Natural killer cell (primary cell): ENCODE measurements around the gene NDUFS5. TPM values are rescaled to one million over a fixed set of nuclear protein-coding genes. Genes with fewer than 3 reads are reported as not detected.
"Not testable (repeated sequence)": the region's sequence is repeated elsewhere in the genome, so short reads cannot be mapped to it uniquely, and the experiment has no call there.

Source experiments
- ATAC-seq, 3 donors: fragments of 150-1000 bp in 2 of 3; fragments of 200-7000 bp in 1 of 3; cut with Tn5 transposase; 1 replicate in 1 of 3; 2 replicates in 2 of 3; pipeline ENCODE4 v1.10.0; 2021; ENCODE audit warnings: mild to moderate bottlenecking in 2 of 3, moderate library complexity in 2 of 3
- DNase-seq, 2 donors: peaks; one replicate each; pipeline versions ENCODE4 v3.0.0 to v3.0.0-alpha.2; 2013 to 2021; ENCODE audit warnings: mixed read lengths in 1 of 2
- H3K27ac ChIP-seq: one replicate; pipeline ENCODE4 v1.5.1; 2013; ENCODE audit warnings: mild to moderate bottlenecking, low read length
- H3K27me3 ChIP-seq: one replicate; pipeline ENCODE4 v1.6.1; 2013; ENCODE audit warnings: low read length; ENCODE audit not compliant: control insufficient read depth, insufficient read depth
- H3K36me3 ChIP-seq: one replicate; pipeline ENCODE4 v1.6.1; 2013; ENCODE audit warnings: low read length; ENCODE audit not compliant: control insufficient read depth, insufficient read depth
- H3K4me1 ChIP-seq: one replicate; pipeline ENCODE4 v1.6.1; 2013; ENCODE audit warnings: low read length; ENCODE audit not compliant: control insufficient read depth, insufficient read depth
- H3K4me3 ChIP-seq: one replicate; pipeline ENCODE4 v1.5.1; 2013; ENCODE audit warnings: low read length
- H3K9me3 ChIP-seq: one replicate; pipeline ENCODE4 v1.6.1; 2013; ENCODE audit warnings: low read length; ENCODE audit not compliant: control insufficient read depth, insufficient read depth
- H3K27ac Mint-ChIP-seq, 2 donors: one replicate each; pipeline ENCODE4 v1.8.0; 2022; ENCODE audit warnings: mild to moderate bottlenecking in 2 of 2, mixed read lengths in 2 of 2, moderate library complexity in 1 of 2
- H3K27me3 Mint-ChIP-seq, 2 donors: one replicate each; pipeline ENCODE4 v1.8.0; 2022; ENCODE audit warnings: low read depth in 2 of 2, mixed read lengths in 2 of 2
- H3K36me3 Mint-ChIP-seq: one replicate; pipeline ENCODE4 v1.8.0; 2022; ENCODE audit warnings: mixed read lengths
- H3K4me1 Mint-ChIP-seq, 2 donors: one replicate each; pipeline ENCODE4 v1.8.0; 2022; ENCODE audit warnings: mixed read lengths in 2 of 2
- H3K4me3 Mint-ChIP-seq: one replicate; pipeline ENCODE4 v1.8.0; 2022; ENCODE audit warnings: mild to moderate bottlenecking, moderate library complexity, mixed read lengths
- H3K9me3 Mint-ChIP-seq, 2 donors: one replicate each; pipeline ENCODE4 v1.8.0; 2022; ENCODE audit warnings: mixed read lengths in 2 of 2
- WGBS: methylation state at CpG from one replicate; pipeline ENCODE4 v1.1.7; 2013; ENCODE audit warnings: missing lambda C conversion rate; ENCODE audit not compliant: insufficient coverage; 5-methylcytosine and 5-hydroxymethylcytosine counted together
- intact Hi-C: fragments of 100-400 bp; cut with micrococcal nuclease; formaldehyde crosslinking; loops from one replicate; pipeline ENCODE4 v1.14.2; 2022
- total RNA-seq, 4 donors: library from RNA; stranded (reverse); fragments of 120-200 nt in 1 of 4; gene quantifications; one replicate each; pipeline versions ENCODE4 v1.2.3 to v1.2.4, GENCODE V29; 2013 to 2022
- TF ChIP-seq, protein P1 (sequence below): fragments of 200-600 bp; IDR thresholded peaks from one replicate; pipeline ENCODE4 v1.8.0; 2022; ENCODE audit warnings: antibody characterized with exemption

Gene NDUFS5
- total RNA-seq, 3 donors from 2014 or later (not counting 1 experiment from before 2014, with no cell fraction given): 63.6 to 72.9 (median 71.1) TPM

DNA sequence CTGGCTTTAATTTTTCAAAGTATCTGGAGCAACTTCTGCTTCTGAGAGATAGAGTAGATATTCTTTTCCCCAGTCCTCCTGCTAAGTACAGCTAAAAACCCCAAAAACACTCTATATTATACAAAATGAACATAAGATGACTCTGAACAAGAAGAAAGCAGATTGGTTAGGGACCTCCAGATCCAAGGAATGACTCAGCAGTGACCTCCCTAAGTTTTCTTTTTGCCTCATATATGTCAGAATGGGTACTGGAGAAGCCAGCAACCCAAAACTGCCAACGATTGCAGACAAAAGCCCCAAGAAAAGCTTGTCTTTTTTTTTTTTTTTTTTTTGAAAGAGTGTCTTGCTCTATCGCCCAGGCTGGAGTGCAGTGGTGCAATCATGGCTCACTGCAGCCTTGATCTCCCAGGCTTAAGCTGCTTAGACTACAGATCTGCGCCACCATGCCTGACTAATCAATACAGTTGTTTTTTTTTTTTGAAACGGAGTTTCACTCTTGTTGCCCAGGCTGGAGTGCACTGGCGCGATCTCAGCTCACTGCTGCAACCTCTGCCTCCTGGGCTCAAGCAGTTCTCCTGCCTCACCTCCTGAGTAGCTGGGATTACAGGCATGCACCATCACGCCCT is 22.7 kb downstream of the NDUFS5 start:
- H3K9me3 ChIP-seq: no peaks in the 10 kb centered on the region
- H3K27ac ChIP-seq: no peak overlapping the region
- no peaks in the 10 kb centered on the region for H3K36me3 ChIP-seq
- no peaks in the 10 kb centered on the region for H3K27me3 ChIP-seq
- no peaks in the 10 kb centered on the region for H3K9me3 Mint-ChIP-seq
- intact Hi-C loops: no loop called here
- H3K4me1 ChIP-seq: no peaks in the 10 kb centered on the region
- ATAC-seq (no peak), DNase-seq (no peak)
- H3K27ac Mint-ChIP-seq: no peak overlapping the region
- no peaks in the 10 kb centered on the region for H3K27me3 Mint-ChIP-seq
- H3K4me1 Mint-ChIP-seq: no peaks in the 10 kb centered on the region
- no peak overlapping the region for H3K4me3 Mint-ChIP-seq
- 66% methylated on average over 7 of the region's 7 CpGs for WGBS
- no peak overlapping the region for H3K4me3 ChIP-seq
- H3K36me3 Mint-ChIP-seq: no peaks in the 10 kb centered on the region
- TF ChIP-seq, protein P1, sequence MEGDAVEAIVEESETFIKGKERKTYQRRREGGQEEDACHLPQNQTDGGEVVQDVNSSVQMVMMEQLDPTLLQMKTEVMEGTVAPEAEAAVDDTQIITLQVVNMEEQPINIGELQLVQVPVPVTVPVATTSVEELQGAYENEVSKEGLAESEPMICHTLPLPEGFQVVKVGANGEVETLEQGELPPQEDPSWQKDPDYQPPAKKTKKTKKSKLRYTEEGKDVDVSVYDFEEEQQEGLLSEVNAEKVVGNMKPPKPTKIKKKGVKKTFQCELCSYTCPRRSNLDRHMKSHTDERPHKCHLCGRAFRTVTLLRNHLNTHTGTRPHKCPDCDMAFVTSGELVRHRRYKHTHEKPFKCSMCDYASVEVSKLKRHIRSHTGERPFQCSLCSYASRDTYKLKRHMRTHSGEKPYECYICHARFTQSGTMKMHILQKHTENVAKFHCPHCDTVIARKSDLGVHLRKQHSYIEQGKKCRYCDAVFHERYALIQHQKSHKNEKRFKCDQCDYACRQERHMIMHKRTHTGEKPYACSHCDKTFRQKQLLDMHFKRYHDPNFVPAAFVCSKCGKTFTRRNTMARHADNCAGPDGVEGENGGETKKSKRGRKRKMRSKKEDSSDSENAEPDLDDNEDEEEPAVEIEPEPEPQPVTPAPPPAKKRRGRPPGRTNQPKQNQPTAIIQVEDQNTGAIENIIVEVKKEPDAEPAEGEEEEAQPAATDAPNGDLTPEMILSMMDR: no peak

DNA sequence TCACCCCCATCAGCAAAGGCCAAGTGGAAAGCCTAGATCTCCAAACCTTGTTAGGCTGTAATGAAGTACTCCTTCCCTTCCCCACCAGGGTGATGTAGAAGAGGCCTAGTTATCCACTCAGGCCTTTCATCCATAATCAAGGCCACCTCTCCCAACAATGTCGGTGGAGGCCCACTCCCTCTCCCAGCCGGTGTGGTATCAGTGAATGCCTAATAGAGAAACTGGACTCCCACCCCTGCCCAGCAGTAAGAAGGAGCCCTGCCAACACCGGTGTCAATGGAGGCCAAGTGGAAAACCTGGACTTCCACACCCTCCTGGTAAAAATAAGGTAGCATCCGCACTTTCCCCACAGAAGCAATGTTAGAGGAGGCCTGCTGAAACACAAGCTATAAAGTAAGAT is 23.9 kb downstream of the NDUFS5 start:
- 96% methylated on average over 4 of the region's 4 CpGs for WGBS
- Histone ChIP-seq H3K27me3 (no peaks in the 10 kb centered on the region), H3K27ac (no peak overlapping the region), H3K36me3 (no peaks in the 10 kb centered on the region), H3K4me3 (no peak overlapping the region), H3K9me3 (no peaks in the 10 kb centered on the region), H3K4me1 (no peaks in the 10 kb centered on the region)
- no peaks in the 10 kb centered on the region for H3K4me1 Mint-ChIP-seq
- ATAC-seq: no peak
- intact Hi-C loops: no loop called here
- no peaks in the 10 kb centered on the region for H3K36me3 Mint-ChIP-seq
- DNase-seq: no peak
- H3K27ac Mint-ChIP-seq: no peak overlapping the region
- no peaks in the 10 kb centered on the region for H3K27me3 Mint-ChIP-seq
- H3K9me3 Mint-ChIP-seq: no peaks in the 10 kb centered on the region
- TF ChIP-seq, protein P1: no peak
- no peak overlapping the region for H3K4me3 Mint-ChIP-seq

DNA sequence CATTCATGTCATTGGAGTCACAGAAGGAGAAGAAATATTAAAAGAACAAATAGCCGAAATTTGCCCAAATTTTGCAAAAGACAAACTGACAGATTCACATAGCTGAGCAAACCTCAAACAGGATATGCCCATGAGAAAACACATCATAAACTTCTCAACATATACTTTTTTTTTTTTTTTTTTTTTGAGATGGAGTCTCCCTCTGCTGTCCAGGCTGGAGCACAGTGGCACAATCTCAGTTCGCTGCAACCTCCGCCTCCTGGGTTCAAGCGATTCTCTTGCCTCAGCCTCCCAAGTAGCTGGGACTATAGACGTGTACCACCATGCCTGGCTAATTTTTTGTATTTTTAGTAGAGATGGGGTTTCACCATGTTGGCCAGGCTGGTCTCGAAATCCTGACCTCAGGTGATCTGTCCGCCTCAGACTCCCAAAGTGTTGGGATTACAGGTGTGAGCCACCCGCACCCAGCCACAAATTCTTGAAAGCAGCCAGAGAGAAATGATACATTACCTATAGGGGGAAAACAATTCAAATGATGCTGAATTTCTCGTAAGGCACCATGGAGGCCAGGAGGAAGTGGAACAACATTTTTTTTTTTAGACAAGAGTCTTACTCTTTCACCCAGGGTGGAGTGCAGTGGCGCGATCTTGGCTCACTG is 25.2 kb downstream of the NDUFS5 start:
- H3K4me1 Mint-ChIP-seq, H3K27ac ChIP-seq, H3K36me3 Mint-ChIP-seq, H3K27me3 ChIP-seq, H3K27ac Mint-ChIP-seq, ATAC-seq, H3K9me3 Mint-ChIP-seq, H3K4me1 ChIP-seq, H3K9me3 ChIP-seq, intact Hi-C loops, DNase-seq, H3K36me3 ChIP-seq, H3K4me3 Mint-ChIP-seq, H3K27me3 Mint-ChIP-seq, H3K4me3 ChIP-seq: not testable (repeated sequence)
- 77% methylated on average over 11 of the region's 11 CpGs for WGBS

DNA sequence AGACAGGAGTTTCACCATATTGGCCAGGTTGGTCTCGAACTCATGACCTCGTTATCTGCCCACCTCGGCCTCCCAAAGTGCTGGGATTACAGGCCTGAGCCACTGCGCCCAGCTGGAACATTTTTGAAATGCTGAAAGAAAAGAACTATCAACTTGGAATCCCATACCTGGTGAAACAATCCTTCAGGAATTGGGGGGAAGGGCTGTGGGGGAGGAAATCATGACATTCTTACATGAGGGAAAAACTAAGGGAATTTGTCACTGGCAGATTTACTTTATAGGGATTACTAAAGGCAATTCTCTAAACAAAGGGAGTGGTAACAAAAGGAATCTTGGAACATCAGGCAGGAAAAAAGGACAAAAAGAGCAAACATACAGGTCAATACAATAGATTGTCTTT is 25.8 kb downstream of the NDUFS5 start:
- ATAC-seq (no peak), DNase-seq (no peak)
- intact Hi-C loops: no loop called here
- H3K27ac Mint-ChIP-seq: no peak overlapping the region
- H3K27me3 Mint-ChIP-seq: no peaks in the 10 kb centered on the region
- H3K27ac ChIP-seq: no peak overlapping the region
- no peaks in the 10 kb centered on the region for H3K36me3 ChIP-seq
- H3K4me1 Mint-ChIP-seq: no peaks in the 10 kb centered on the region
- no peaks in the 10 kb centered on the region for H3K9me3 Mint-ChIP-seq
- WGBS: 93% methylated on average over 4 of the region's 4 CpGs
- no peaks in the 10 kb centered on the region for H3K9me3 ChIP-seq
- H3K4me3 Mint-ChIP-seq: no peak overlapping the region
- no peaks in the 10 kb centered on the region for H3K36me3 Mint-ChIP-seq
- TF ChIP-seq, protein P1: no peak
- H3K27me3 ChIP-seq: no peaks in the 10 kb centered on the region
- no peak overlapping the region for H3K4me3 ChIP-seq
- H3K4me1 ChIP-seq: no peaks in the 10 kb centered on the region

DNA sequence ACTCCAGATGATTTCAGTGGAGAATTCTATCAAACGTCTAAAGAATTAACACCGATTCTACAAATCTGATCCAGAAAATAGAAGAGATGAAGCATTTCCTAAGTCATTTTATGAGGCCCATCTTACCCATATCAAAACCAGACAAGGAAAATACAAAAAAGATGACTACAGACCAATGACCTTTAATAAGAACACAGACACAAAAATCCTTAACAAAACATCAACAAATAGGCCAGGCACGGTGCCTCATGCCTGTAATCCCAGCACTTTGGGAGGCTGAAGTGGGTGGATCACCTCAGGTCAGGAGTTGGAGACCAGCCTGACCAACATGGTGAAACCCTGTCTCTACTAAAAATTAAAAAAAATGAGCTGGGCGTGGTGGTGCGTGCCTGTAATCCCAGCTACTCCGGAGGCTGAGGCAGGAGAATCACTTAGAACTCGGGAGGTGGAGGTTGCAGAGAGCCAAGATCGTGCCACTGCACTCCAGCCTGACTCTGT is 29.1 kb downstream of the NDUFS5 start:
- H3K4me1 Mint-ChIP-seq, H3K4me3 Mint-ChIP-seq, intact Hi-C loops, DNase-seq, H3K36me3 Mint-ChIP-seq, H3K4me3 ChIP-seq, H3K36me3 ChIP-seq, H3K27ac Mint-ChIP-seq, H3K27ac ChIP-seq, H3K27me3 Mint-ChIP-seq, H3K4me1 ChIP-seq, ATAC-seq, H3K9me3 Mint-ChIP-seq, H3K9me3 ChIP-seq, H3K27me3 ChIP-seq: not testable (repeated sequence)
- WGBS: 95% methylated on average over 7 of the region's 8 CpGs

DNA sequence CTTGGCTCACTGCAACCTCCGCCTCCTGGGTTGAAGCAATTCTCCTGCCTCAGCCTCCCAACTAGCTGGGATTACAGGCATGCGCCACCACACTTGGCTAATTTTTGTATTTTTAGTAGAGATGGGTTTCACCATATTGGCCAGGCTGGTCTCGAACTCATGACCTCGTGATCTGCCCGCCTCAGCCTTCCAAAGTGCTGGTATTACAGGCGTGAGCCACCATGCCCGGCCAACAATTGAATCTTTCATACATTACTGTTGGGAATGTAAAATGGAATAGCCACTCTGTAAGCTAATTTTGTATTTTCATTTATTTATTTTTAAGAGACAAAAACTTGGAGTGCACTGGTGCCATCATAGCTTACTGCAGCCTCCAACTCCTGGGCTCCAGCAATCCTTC is 35.4 kb downstream of the NDUFS5 start:
- H3K27me3 Mint-ChIP-seq, H3K27me3 ChIP-seq, H3K36me3 ChIP-seq, H3K9me3 ChIP-seq, H3K36me3 Mint-ChIP-seq, H3K27ac Mint-ChIP-seq, H3K4me1 ChIP-seq, ATAC-seq, H3K27ac ChIP-seq, DNase-seq, H3K4me3 ChIP-seq, intact Hi-C loops, H3K9me3 Mint-ChIP-seq, H3K4me3 Mint-ChIP-seq, H3K4me1 Mint-ChIP-seq: not testable (repeated sequence)
- WGBS: 100% methylated on average over 7 of the region's 7 CpGs
